GM12892 (cell line): ENCODE measurements around the gene ANKS4B.

Experiments used
- POLR2A ChIP-seq: IDR thresholded peaks from 2 replicates; pipeline ENCODE4 v1.6.1; 2011; ENCODE audit warnings: low read depth, low read length, control low read depth
- POLR2AphosphoS5 ChIP-seq: IDR thresholded peaks from 2 replicates; pipeline ENCODE4 v1.6.1; 2011; ENCODE audit warnings: low read depth, low read length, control low read depth
- TAF1 ChIP-seq: IDR thresholded peaks from 2 replicates; pipeline ENCODE4 v1.6.1; 2011; ENCODE audit warnings: low read depth, mild to moderate bottlenecking, control low read depth, low read length, borderline replicate concordance

DNA sequence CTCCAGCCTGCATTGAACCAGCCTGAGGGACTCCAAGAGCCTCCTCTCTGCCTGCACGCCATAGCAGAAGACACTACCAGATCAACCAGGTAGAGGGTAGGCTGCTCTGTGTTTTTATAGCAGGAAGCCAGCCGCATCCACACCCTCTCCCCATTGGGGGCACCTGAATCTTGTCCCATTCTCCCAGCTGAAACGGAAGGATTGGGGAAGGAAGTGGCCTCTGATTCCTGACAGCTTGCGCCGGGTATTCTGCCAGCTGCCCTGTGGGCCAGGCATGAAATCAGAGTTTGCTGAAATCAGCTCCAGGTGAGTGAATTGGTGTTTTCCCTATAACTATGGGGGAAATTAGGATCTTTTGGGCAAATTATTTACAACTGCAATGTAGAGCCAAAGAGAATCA lies 22.0 kb upstream of the ANKS4B start, which contains the start of gene ZP2:
- TF ChIP-seq POLR2AphosphoS5: no peak
- no peak for TF ChIP-seq POLR2A
- no peak for TF ChIP-seq TAF1
